DOHH2 (cell line): Measurements from ENCODE around the gene ARRB1.
"Not testable (repeated sequence)": the region's sequence is repeated elsewhere in the genome, so short reads cannot be mapped to it uniquely, and the experiment has no call there.

ENCODE experiments used
- H3F3A ChIP-seq: fragments of 200-600 bp; sonication (generic), shearing (Covaris generic); 2 replicates; pipeline ENCODE4 v1.6.0; 2016; ENCODE audit warnings: antibody characterized with exemption, mild to moderate bottlenecking; ENCODE audit not compliant: control insufficient read depth, insufficient read depth
- H3K27ac ChIP-seq: fragments of 200-600 bp; sonication (generic); 2 replicates; pipeline ENCODE4 v1.5.1; 2014; ENCODE audit warnings: low read depth, mild to moderate bottlenecking, low read length, moderate library complexity
- H3K27me3 ChIP-seq: fragments of 200-600 bp; sonication (generic); 2 replicates; pipeline ENCODE4 v1.6.1; 2014; ENCODE audit warnings: mild to moderate bottlenecking, low read length, mixed read lengths; ENCODE audit not compliant: control insufficient read depth
- H3K36me3 ChIP-seq: fragments of 200-600 bp; sonication (generic); 2 replicates; pipeline ENCODE4 v1.6.1; 2014; ENCODE audit warnings: mild to moderate bottlenecking, low read length, moderate library complexity, mixed read lengths; ENCODE audit not compliant: control insufficient read depth
- H3K4me1 ChIP-seq: fragments of 200-600 bp; sonication (generic); 2 replicates; pipeline ENCODE4 v1.6.1; 2014; ENCODE audit warnings: mild to moderate bottlenecking, low read length, mixed read lengths; ENCODE audit not compliant: control insufficient read depth
- H3K4me2 ChIP-seq: fragments of 200-600 bp; sonication (generic); 2 replicates; pipeline ENCODE4 v1.6.0; 2014; ENCODE audit warnings: mild to moderate bottlenecking, low read length, moderate library complexity
- H3K4me3 ChIP-seq: fragments of 200-600 bp; sonication (generic); 2 replicates; pipeline ENCODE4 v1.5.1; 2014; ENCODE audit warnings: mild to moderate bottlenecking, low read length, mixed read lengths
- H3K79me2 ChIP-seq: fragments of 200-600 bp; sonication (generic); 2 replicates; pipeline ENCODE4 v1.6.1; 2014; ENCODE audit warnings: mild to moderate bottlenecking, low read length, mixed read lengths; ENCODE audit not compliant: control insufficient read depth
- H3K9me2 ChIP-seq: fragments of 200-600 bp; sonication (generic); replicated peaks from 2 replicates; pipeline ENCODE4 v1.6.1; 2014; ENCODE audit warnings: mild to moderate bottlenecking, low read length, mixed read lengths; ENCODE audit not compliant: control insufficient read depth
- H3K9me3 ChIP-seq: fragments of 200-600 bp; sonication (generic); 2 replicates; pipeline ENCODE4 v1.6.1; 2014; ENCODE audit warnings: antibody characterized with exemption, low read length, mixed read lengths; ENCODE audit not compliant: control insufficient read depth, insufficient read depth
- H4K20me1 ChIP-seq: fragments of 200-600 bp; sonication (generic); 2 replicates; pipeline ENCODE4 v1.6.0; 2014; ENCODE audit warnings: low read depth, mild to moderate bottlenecking, antibody characterized with exemption, low read length, moderate library complexity; ENCODE audit not compliant: control insufficient read depth, insufficient read depth
- EZH2phosphoT487 ChIP-seq: fragments of 200-600 bp; sonication (generic); IDR thresholded peaks from 2 replicates; pipeline ENCODE4 v1.6.1; 2017; ENCODE audit warnings: borderline replicate concordance, mild to moderate bottlenecking, antibody characterized with exemption, low read length, moderate library complexity, mixed read lengths
- TF ChIP-seq, protein P1 (sequence below): fragments of 200-600 bp; sonication (generic); IDR thresholded peaks from one replicate; pipeline ENCODE4 v1.5.1; 2014; ENCODE audit warnings: antibody characterized with exemption, mild to moderate bottlenecking, low read depth, low read length; ENCODE audit not compliant: poor library complexity, severe bottlenecking

Gene ARRB1

DNA sequence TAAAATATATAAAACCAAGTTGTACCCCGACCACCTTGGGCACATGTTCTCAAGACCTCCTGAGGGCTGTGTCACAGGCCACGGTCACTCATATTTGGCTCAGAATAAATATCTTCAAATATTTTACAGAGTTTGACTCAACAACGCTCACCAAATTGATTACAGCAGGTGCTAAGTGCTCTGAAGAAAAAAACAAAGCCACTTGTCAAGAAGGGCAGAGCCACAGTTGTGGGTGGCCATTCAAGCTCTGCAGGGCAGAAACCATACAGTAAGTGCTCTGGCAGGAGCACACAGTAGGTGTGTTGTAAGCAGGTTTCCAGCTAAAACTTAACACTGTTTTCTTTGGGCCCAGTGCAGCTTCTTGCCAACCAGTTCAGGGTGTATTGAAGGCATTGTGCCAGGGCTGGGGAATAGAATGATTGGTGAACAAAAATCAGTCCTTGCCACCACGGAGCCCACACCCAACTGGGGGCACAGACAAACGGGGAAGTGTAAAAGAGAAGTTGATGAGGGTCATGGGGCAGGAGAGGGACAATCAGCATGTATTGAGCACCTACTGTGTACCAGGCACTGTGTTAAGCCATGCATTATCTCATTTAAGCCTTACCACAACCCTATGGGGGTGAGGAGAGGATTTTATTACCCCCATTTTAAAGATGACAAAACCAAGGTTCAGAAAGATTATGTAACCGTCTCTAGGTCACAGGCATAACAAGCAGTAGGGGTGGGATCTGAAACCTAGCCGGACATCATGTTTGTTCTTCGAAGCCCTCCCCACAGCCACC, 18.2 kb downstream of the ARRB1 start:
- Histone ChIP-seq H3K27me3 (no peaks in the 10 kb centered on the region), H3K4me2 (no peak overlapping the region), H3K27ac (no peak overlapping the region), H4K20me1 (no peaks in the 10 kb centered on the region), H3K4me1 (peaks cover 13% of the 10 kb centered on the region), H3K4me3 (no peak overlapping the region), H3K9me2 (no peaks in the 10 kb centered on the region), H3K36me3 (no peaks in the 10 kb centered on the region), H3K9me3 (no peaks in the 10 kb centered on the region), H3F3A (no peaks in the 10 kb centered on the region), H3K79me2 (no peaks in the 10 kb centered on the region)
- no peak for TF ChIP-seq EZH2phosphoT487
- TF ChIP-seq, protein P1, sequence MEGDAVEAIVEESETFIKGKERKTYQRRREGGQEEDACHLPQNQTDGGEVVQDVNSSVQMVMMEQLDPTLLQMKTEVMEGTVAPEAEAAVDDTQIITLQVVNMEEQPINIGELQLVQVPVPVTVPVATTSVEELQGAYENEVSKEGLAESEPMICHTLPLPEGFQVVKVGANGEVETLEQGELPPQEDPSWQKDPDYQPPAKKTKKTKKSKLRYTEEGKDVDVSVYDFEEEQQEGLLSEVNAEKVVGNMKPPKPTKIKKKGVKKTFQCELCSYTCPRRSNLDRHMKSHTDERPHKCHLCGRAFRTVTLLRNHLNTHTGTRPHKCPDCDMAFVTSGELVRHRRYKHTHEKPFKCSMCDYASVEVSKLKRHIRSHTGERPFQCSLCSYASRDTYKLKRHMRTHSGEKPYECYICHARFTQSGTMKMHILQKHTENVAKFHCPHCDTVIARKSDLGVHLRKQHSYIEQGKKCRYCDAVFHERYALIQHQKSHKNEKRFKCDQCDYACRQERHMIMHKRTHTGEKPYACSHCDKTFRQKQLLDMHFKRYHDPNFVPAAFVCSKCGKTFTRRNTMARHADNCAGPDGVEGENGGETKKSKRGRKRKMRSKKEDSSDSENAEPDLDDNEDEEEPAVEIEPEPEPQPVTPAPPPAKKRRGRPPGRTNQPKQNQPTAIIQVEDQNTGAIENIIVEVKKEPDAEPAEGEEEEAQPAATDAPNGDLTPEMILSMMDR: no peak

DNA sequence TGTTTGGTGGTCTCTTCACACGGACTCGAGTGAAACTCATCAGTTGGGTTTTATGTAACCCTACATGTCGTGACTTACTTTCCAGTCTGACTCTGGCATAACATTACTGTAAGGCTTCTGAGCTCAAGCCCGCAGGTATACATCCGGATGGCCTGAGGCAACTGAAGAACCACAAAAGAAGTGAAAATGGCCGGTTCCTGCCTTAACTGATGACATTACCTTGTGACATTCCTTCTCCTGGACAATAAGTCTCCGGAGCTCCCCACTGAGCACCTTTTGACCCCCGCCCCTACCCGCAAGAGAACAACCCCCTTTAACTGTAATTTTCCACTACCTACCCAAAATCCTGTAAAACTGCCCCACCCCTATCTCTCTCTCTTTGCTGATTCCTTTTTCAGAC, 19.7 kb downstream of the ARRB1 start:
- not testable (repeated sequence) for H3K27ac ChIP-seq, H3K27me3 ChIP-seq, H4K20me1 ChIP-seq, H3K9me3 ChIP-seq, H3F3A ChIP-seq, H3K9me2 ChIP-seq, H3K36me3 ChIP-seq, H3K4me2 ChIP-seq, H3K4me3 ChIP-seq, H3K79me2 ChIP-seq
- H3K4me1 ChIP-seq: peaks cover 13% of the 10 kb centered on the region

DNA sequence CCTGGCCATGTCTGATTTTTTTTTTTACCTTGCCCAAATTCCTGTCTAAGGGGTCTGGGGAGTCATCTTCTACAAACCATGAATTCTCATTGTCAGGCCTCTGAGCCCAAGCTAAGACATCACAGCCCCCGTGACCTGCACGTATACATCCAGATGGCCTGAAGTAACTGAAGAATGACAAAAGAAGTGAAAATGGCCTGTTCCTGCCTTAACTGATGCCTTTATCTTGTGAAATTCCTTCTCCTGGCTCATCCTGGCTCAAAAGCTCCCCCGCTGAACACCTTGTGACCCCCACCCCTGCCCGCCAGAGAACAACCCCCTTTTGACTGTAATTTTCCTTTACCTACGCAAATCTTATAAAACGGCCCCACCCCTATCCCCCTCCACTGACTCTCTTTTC, 20.2 kb downstream of the ARRB1 start:
- H3K79me2 ChIP-seq, H3K4me2 ChIP-seq, H3K4me3 ChIP-seq, H3F3A ChIP-seq, H3K9me2 ChIP-seq, H3K27me3 ChIP-seq, H4K20me1 ChIP-seq, H3K27ac ChIP-seq, H3K9me3 ChIP-seq, H3K36me3 ChIP-seq: not testable (repeated sequence)
- peaks cover 13% of the 10 kb centered on the region for H3K4me1 ChIP-seq

DNA sequence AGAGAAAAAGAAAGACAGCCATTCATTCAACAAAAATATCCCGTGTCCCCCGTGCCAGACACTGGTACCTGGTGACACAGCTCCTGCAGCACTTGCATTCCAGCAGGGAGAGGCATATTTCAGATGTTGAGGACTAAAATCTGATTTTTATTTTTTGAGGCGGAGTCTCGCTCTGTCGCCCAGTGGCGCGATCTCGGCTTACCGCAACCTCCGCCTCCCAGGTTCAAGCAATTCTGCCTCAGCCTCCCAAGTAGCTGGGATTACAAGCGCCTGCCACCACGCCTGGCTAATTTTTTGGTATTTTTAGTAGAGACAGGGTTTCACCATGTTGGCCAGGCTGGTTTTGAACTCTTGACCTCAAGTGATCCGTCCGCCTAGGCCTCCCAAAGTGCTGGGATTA, 20.6 kb downstream of the ARRB1 start:
- H3K79me2 ChIP-seq, H3K9me3 ChIP-seq, H3K4me2 ChIP-seq, H3F3A ChIP-seq, H3K27ac ChIP-seq, H3K27me3 ChIP-seq, H3K9me2 ChIP-seq, H4K20me1 ChIP-seq, H3K36me3 ChIP-seq, H3K4me3 ChIP-seq: not testable (repeated sequence)
- H3K4me1 ChIP-seq: peaks cover 13% of the 10 kb centered on the region

DNA sequence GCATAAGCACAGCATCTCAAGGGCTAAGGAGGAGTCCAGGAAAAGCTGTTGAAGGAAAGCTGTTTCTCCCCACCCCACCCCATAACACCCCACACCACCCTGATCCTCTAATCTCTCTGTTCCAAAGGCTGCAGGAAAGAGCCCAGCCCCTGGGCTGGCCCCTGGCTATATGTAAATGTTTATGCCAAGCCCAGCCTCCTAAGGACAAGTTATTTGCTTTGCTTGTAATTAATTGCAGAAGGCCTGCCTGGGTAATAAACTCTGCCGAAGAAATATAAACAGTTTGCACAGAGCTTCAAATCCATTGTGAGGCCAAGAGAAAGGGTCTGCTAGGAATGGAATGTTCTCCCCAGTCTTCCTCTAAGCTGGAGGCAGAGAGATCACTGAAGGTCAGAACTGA, 21.2 kb downstream of the ARRB1 start:
- H3F3A ChIP-seq: no peaks in the 10 kb centered on the region
- H4K20me1 ChIP-seq: no peaks in the 10 kb centered on the region
- H3K9me2 ChIP-seq: no peaks in the 10 kb centered on the region
- no peak overlapping the region for H3K4me3 ChIP-seq
- no peak overlapping the region for H3K4me2 ChIP-seq
- H3K4me1 ChIP-seq: peaks cover 13% of the 10 kb centered on the region
- no peaks in the 10 kb centered on the region for H3K36me3 ChIP-seq
- TF ChIP-seq EZH2phosphoT487: no peak
- TF ChIP-seq, protein P1: no peak
- H3K27me3 ChIP-seq: no peaks in the 10 kb centered on the region
- H3K9me3 ChIP-seq: no peaks in the 10 kb centered on the region
- H3K79me2 ChIP-seq: no peaks in the 10 kb centered on the region
- H3K27ac ChIP-seq: no peak overlapping the region
